Keratinocyte (primary cell): Measurements from ENCODE around the gene NT5DC3. TPM values are rescaled to one million over a fixed set of nuclear protein-coding genes. Genes with fewer than 3 reads are reported as not detected.

Source experiments
- DNase-seq: peaks from one replicate; pipeline ENCODE4 v3.0.0-alpha.2; 2011; ENCODE audit warnings: low read depth, missing footprints, low spot score
- FAIRE-seq: peaks from 2 replicates; lab custom pipeline; 2011; peaks lifted over from hg19 to GRCh38; lab: Jason Lieb, UNC
- H2AFZ ChIP-seq: 2 replicates; pipeline ENCODE4 v1.6.0; 2012; ENCODE audit warnings: low read length, control low read depth, inconsistent platforms; ENCODE audit not compliant: control insufficient read depth
- H3K27ac ChIP-seq: 2 replicates; pipeline ENCODE4 v1.5.1; 2011; ENCODE audit warnings: low read length; ENCODE audit not compliant: control insufficient read depth, insufficient read depth
- H3K27me3 ChIP-seq: 3 replicates; pipeline ENCODE4 v1.6.0; 2011; ENCODE audit warnings: low read length; ENCODE audit not compliant: control insufficient read depth, insufficient read depth; ENCODE audit errors: extremely low read depth
- H3K36me3 ChIP-seq, 2 experiments: 2 replicates in 1 of 2; 3 replicates in 1 of 2; pipeline ENCODE4 v1.5.1; 2011; ENCODE audit warnings: low read length in 2 of 2, mild to moderate bottlenecking in 1 of 2; ENCODE audit not compliant: control insufficient read depth in 2 of 2, insufficient read depth in 2 of 2; ENCODE audit errors: extremely low read depth in 1 of 2
- H3K4me1 ChIP-seq: 3 replicates; pipeline ENCODE4 v1.5.1; 2011; ENCODE audit warnings: low read length; ENCODE audit not compliant: control insufficient read depth, insufficient read depth; ENCODE audit errors: extremely low read depth
- H3K4me2 ChIP-seq: 3 replicates; pipeline ENCODE4 v1.6.0; 2011; ENCODE audit warnings: low read depth, low read length; ENCODE audit not compliant: control insufficient read depth, insufficient read depth; ENCODE audit errors: extremely low read depth
- H3K4me3 ChIP-seq, 3 experiments: fragments of 200-600 bp in 1 of 3; sonication (generic) in 1 of 3; 2 replicates in 2 of 3; 3 replicates in 1 of 3; pipeline ENCODE4 v1.5.1; 2011 to 2016; ENCODE audit warnings: low read length in 3 of 3, mild to moderate bottlenecking in 3 of 3, control low read depth in 2 of 3, inconsistent platforms in 1 of 3, low read depth in 1 of 3, mixed read lengths in 1 of 3, mixed run types in 1 of 3, moderate library complexity in 1 of 3; ENCODE audit not compliant: control insufficient read depth in 2 of 3, insufficient read depth in 2 of 3; ENCODE audit errors: extremely low read depth in 1 of 3
- H3K79me2 ChIP-seq: 2 replicates; pipeline ENCODE4 v1.6.0; 2012; ENCODE audit warnings: low read length; ENCODE audit not compliant: control insufficient read depth, insufficient read depth
- H3K9ac ChIP-seq: 3 replicates; pipeline ENCODE4 v1.6.0; 2011; ENCODE audit warnings: low read length; ENCODE audit not compliant: control insufficient read depth, insufficient read depth; ENCODE audit errors: extremely low read depth
- H3K9me1 ChIP-seq: 3 replicates; pipeline ENCODE4 v1.6.0; 2011; ENCODE audit warnings: low read length; ENCODE audit not compliant: control insufficient read depth, insufficient read depth; ENCODE audit errors: extremely low read depth
- H3K9me3 ChIP-seq: 2 replicates; pipeline ENCODE4 v1.5.1; 2012; ENCODE audit warnings: low read depth, low read length; ENCODE audit not compliant: control insufficient read depth
- H4K20me1 ChIP-seq: 3 replicates; pipeline ENCODE4 v1.6.0; 2011; ENCODE audit warnings: low read length; ENCODE audit not compliant: control insufficient read depth, insufficient read depth; ENCODE audit errors: extremely low read depth
- EZH2 ChIP-seq: IDR thresholded peaks from one replicate; pipeline ENCODE4 v1.6.1; 2012; ENCODE audit warnings: inconsistent platforms, mild to moderate bottlenecking, low read length, moderate library complexity
- dilution Hi-C: fragments of 300-500 bp; cut with MboI; formaldehyde crosslinking; loops from one replicate; pipeline ENCODE4 v1.7.0; 2020; ENCODE audit warnings: low sequenced_read_pairs; ENCODE audit not compliant: extremely low pct_ligation_motif_present
- polyA plus RNA-seq, 5 experiments: library from polyadenylated mRNA; depleted of rRNA in 3 of 5; stranded (reverse) in 3 of 5; stranded (forward) in 1 of 5; unstranded in 1 of 5; fragments of >200 nt; gene quantifications; 1 replicate in 1 of 5; 2 replicates in 3 of 5; 3 replicates in 1 of 5; pipeline versions ENCODE4 v1.2.1 to v1.2.3, GENCODE V29; 2011 to 2012; ENCODE audit warnings: missing spikeins in 2 of 5, low read depth in 1 of 5, low replicate concordance in 1 of 5
- TF ChIP-seq, protein P1 (sequence below), 3 experiments: IDR thresholded peaks in 1 of 3; conservative IDR thresholded peaks in 1 of 3; optimal IDR thresholded peaks in 1 of 3; 2 replicates in 2 of 3; 3 replicates in 1 of 3; pipeline versions ENCODE3 to v1.5.1; 2011; ENCODE audit warnings: low read length in 3 of 3, mild to moderate bottlenecking in 3 of 3, moderate library complexity in 2 of 3, control low read depth in 1 of 3, inconsistent platforms in 1 of 3; ENCODE audit not compliant: insufficient read depth in 2 of 3; ENCODE audit errors: extremely low read depth in 1 of 3

NT5DC3 gene
- polyA plus RNA-seq, 1 donor (not counting 4 experiments of a cell fraction or from before 2014, with no cell fraction given): 12.8 TPM

GRCh38 chr12:103808239-103808880 lies 32.7 kb downstream of the NT5DC3 start:
- Histone ChIP-seq H3K9me3 (no peaks in the 10 kb centered on the region), H4K20me1 (no peaks in the 10 kb centered on the region), H3K9me1 (no peaks in the 10 kb centered on the region), H3K9ac (no peak overlapping the region), H3K4me2 (no peak overlapping the region), H3K4me3 (no peak overlapping the region), H2AFZ (no peak overlapping the region), H3K36me3 (peaks cover 23 to 25% of the 10 kb centered on the region in 2 experiments), H3K79me2 (peaks cover 62% of the 10 kb centered on the region), H3K4me1 (peaks cover 36% of the 10 kb centered on the region), H3K27ac (no peak overlapping the region), H3K27me3 (no peaks in the 10 kb centered on the region)
- no peak for FAIRE-seq
- DNase-seq: no peak
- dilution Hi-C loops: no loop called here
- TF ChIP-seq, protein P1, sequence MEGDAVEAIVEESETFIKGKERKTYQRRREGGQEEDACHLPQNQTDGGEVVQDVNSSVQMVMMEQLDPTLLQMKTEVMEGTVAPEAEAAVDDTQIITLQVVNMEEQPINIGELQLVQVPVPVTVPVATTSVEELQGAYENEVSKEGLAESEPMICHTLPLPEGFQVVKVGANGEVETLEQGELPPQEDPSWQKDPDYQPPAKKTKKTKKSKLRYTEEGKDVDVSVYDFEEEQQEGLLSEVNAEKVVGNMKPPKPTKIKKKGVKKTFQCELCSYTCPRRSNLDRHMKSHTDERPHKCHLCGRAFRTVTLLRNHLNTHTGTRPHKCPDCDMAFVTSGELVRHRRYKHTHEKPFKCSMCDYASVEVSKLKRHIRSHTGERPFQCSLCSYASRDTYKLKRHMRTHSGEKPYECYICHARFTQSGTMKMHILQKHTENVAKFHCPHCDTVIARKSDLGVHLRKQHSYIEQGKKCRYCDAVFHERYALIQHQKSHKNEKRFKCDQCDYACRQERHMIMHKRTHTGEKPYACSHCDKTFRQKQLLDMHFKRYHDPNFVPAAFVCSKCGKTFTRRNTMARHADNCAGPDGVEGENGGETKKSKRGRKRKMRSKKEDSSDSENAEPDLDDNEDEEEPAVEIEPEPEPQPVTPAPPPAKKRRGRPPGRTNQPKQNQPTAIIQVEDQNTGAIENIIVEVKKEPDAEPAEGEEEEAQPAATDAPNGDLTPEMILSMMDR (optimal IDR thresholded peaks at IDR 0.05 in 1 of 3, IDR thresholded peaks at IDR 0.05 in 1 of 3, conservative IDR thresholded peaks at IDR 0.05 in 1 of 3; ENCODE audit: extremely low read depth in 1 of 3, insufficient read depth in 2 of 3, low read length in 3 of 3): no peak
- no peak for TF ChIP-seq EZH2

DNA sequence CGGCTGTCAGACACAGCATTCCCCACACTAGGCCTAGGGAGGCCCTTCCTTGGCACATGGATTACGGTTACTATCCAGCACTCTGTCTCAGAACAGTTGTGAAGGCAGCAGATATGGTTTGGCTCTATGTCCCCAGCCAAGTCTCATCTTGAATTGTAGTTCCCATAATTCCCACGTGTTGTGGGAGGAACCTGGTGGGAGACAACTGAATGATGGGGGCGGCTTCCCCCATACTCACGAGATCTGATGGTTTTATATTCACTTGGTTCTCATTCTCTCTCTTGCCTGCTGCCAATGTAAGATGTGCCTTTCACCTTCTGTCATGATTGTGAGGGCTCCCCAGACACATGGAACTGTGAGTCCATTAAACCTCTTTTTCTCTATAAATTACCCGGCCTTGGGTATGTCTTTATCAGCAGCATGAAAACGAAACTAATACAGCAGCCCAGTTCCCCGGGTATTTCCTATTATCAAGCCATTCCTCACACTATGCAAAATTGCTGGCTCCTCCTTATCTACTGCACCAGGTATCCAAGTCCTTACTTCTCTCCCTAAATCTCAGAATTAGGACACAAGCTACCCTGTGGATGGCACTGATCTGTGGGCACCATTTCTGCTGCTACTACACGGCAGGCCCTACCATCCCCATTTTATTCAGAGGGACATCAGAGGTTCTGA lies 33.3 kb downstream of the NT5DC3 start:
- H4K20me1 ChIP-seq: no peaks in the 10 kb centered on the region
- dilution Hi-C loops: no loop called here
- DNase-seq (no peak), FAIRE-seq (no peak)
- H3K4me2 ChIP-seq: no peak overlapping the region
- H3K9me1 ChIP-seq: no peaks in the 10 kb centered on the region
- no peaks in the 10 kb centered on the region for H3K27me3 ChIP-seq
- peaks cover 18% of the 10 kb centered on the region in 2 experiments for H3K36me3 ChIP-seq
- TF ChIP-seq EZH2: no peak
- TF ChIP-seq, protein P1 (optimal IDR thresholded peaks at IDR 0.05 in 1 of 3, IDR thresholded peaks at IDR 0.05 in 1 of 3, conservative IDR thresholded peaks at IDR 0.05 in 1 of 3; ENCODE audit: extremely low read depth in 1 of 3, insufficient read depth in 2 of 3, low read length in 3 of 3): no peak
- H3K4me3 ChIP-seq: no peak overlapping the region
- no peak overlapping the region for H3K9ac ChIP-seq
- no peak overlapping the region for H3K27ac ChIP-seq
- no peaks in the 10 kb centered on the region for H3K9me3 ChIP-seq
- peaks cover 57% of the 10 kb centered on the region for H3K79me2 ChIP-seq
- peaks cover 41% of the 10 kb centered on the region for H3K4me1 ChIP-seq
- H2AFZ ChIP-seq: no peak overlapping the region
